ENCODE data around the gene TRPM2.
"Not testable (repeated sequence)": the region's sequence is repeated elsewhere in the genome, so short reads cannot be mapped to it uniquely, and the experiment has no call there.

The TRPM2 gene

GRCh38 chr21:44377201-44377921 lies 23.9 kb downstream of the TRPM2 start:
- no peak for DNase-seq

- no peak for DNase-seq
These were observed 24.7 kb downstream of the TRPM2 start for GRCh38 chr21:44377922-44378645.

DNA sequence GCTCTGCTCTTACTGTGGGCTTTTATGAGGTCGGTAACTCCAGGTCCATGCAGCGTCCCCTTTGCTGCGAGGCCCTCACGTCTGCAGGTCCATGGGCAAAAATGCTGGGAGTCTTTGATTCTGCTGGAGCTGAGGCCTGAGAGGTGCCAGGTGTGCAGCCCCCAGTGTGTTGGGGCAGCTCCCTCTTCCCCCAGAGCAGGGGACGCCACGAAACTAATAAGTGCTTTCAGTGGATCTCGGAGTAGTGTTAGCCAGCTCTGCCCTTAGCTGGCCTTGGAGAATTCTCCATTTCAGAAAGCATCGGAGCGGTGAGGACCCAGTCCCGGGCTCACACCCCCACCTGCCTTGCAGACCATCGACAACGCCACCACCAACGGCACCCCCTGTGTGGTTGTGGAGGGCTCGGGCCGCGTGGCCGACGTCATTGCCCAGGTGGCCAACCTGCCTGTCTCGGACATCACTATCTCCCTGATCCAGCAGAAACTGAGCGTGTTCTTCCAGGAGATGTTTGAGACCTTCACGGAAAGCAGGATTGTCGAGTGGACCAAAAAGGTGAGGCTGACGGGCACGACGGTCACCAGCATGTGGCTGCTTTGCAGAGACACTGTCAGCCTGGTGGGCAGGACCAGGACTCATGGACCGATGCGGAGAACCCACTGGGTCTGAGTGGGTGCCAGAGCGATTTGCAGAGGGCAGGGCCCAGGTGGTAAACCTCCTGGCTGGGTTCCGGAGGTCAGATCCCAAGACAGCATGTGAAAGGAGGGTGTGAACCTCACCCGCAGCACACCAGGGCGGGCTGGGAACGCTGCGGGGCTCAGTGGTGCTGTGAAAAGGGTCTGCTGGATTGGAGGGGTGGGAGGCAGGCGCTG lies 25.5 kb downstream of the TRPM2 start:
- peak; percentile 54 for DNase-seq

GRCh38 chr21:44379515-44379848 lies 26.1 kb downstream of the TRPM2 start:
- DNase-seq = no peak

GRCh38 chr21:44379991-44380865 lies 26.8 kb downstream of the TRPM2 start:
- DNase-seq = no peak

DNA sequence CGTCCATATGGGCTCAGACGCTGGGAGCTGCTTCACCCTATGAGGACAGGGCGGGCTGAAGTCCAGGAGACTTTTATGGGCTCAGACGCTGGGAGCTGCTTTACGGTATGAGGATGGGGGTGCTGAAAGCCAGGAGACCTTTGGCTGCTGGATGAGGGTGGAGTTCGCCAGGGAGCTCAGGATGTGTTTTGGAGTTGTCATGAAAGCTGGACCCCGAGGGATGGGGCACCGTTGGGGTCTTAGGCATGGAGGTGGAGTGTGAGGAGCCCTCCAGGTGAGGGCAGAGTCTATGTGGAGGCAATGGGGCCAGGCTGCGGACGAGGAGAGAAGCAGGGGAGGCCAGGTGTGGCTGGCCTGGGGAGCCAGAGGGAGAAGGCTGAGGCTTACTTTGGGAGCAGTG lies 27.5 kb downstream of the TRPM2 start:
- no peak for DNase-seq

DNA sequence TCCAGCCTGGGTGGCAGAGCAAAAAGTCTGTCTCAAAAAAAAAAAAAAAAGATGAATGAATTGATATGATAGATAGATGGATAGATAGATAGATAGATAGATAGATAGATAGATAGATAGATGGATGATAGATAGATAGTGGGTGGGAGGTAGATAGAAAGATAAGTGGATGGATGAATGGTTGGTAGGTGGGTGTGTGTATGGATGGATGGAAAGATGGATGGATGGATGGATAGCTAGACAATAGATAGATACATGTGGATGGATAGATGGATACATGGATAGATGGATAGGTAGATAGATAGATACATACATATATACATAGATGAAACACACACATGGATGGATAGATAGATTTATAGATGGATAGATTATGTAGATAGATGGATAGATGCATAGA lies 28.5 kb downstream of the TRPM2 start:
- DNase-seq = no peak

- DNase-seq = no peak
These were observed 29.1 kb downstream of the TRPM2 start for GRCh38 chr21:44382536-44382935.

DNA sequence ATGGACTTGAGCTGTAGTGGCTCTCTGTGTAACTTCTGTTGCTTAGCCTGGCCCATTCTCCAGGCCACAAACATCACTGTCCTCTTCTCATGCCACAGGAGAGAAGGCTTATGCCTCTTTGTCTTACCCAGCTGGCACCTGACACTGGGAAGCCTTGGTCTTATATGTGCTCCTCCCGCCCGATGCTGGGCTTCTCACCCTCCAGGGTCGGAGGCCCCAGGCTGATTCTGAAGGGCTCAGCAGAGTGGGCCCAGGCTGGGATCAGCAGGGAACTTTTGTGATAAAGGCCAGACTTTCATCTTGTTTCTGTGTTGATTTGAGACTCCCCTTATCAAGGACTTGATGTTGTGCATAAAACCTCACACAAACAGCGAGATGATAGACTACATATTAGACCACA lies 29.8 kb downstream of the TRPM2 start:
- DNase-seq = no peak

DNA sequence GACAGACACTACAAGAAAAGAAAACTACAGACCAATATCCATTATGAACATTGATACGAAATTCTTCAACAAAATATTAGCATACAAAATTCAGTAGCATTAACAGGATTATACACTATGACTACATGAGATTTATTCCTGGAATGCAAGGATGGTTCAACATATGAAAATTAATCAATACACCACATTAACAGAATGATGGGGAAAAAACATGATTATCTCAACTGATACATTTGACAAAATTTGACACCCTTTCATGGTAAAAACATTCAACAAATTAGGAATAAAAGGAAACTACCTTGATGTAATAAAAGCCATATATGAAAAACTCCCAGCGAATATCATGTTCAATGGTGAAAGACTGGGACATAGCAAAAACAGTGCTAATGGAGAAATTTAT lies 31.5 kb downstream of the TRPM2 start:
- no peak for DNase-seq

GRCh38 chr21:44389335-44389734 lies 35.9 kb downstream of the TRPM2 start:
- no peak for DNase-seq

- no peak for DNase-seq
These were observed 37.5 kb downstream of the TRPM2 start for GRCh38 chr21:44390886-44391285.

DNA sequence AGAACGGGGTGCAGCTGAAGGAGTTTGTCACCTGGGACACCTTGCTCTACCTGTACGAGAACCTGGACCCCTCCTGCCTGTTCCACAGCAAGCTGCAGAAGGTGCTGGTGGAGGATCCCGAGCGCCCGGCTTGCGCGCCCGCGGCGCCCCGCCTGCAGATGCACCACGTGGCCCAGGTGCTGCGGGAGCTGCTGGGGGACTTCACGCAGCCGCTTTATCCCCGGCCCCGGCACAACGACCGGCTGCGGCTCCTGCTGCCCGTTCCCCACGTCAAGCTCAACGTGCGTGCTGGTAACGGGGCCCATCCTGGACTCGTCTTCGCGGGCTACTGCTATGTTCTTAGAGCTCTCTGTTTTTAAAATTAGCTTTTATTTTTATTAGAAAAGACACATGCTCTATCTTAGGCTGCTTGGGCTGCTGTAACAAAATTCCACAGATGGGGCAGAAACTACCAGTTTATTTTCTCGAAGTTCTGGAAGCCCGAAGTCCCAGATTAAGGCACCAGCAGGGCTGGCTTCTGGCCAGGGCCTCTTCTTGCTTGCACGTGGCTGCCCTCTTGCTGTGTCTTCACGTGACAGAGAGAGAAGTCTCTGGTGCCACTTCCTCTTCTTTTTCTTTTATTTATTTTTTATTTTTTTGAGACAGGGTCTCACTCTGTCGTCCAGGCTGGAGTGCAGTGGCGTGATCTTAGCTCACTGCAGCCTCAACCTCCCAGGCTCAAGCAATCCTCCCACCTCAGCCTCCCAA lies 38.1 kb downstream of the TRPM2 start:
- no peak for DNase-seq

GRCh38 chr21:44392185-44392584 lies 38.8 kb downstream of the TRPM2 start:
- DNase-seq = no peak

DNA sequence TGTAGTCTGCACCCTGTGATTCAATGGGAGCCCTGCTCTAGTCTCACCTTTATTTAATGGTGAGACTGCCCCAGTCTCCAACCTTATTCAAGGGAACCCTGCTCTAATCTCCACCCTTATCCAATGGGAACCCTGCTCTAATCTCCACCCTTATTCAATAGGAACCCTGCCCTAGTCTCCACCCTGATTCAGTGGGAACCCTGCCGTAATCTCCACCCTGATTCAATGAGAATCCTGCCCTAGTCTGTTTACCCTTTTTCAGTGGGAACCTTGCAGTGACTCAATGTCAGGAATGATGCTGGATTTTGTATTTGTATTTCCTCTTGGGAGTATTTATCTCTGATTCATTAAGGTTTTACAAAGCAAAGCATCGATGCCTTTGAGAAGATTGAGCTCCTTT lies 39.5 kb downstream of the TRPM2 start:
- no peak for DNase-seq

DNA sequence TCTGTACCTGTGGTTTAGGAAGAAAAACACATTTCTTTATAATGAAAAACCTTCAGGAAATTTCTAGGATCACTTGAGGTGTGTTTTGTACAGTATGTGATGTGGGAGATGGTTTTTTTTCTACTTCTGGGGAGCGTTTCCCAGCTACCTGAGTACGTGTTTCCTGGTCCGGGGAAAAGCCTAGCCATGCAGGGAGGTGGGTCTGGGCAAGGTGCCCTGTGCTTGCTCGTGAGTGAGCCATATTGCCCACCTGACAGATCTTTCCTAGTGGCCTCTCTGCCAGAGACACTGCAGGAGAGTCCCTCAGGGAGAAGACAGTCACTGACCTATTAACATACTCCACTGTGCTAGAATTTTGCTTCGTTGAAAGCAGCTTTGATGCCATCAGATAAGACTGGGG lies 41.3 kb downstream of the TRPM2 start:
- DNase-seq = no peak

DNA sequence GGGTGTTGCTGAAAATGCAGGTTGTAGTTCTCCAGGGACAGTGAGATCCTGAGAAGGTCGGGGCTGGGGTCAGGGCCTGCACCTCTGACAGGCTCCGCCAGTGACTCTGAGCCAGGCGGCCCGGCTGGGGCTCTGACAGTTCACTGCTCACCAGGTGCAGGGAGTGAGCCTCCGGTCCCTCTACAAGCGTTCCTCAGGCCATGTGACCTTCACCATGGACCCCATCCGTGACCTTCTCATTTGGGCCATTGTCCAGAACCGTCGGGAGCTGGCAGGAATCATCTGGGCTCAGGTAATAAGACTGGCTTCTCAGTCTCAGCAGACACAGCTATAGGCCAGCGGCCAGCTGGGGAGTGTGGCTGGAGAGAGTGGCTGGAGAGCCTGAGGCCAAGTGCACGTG lies 41.8 kb downstream of the TRPM2 start:
- DNase-seq = no peak

- DNase-seq = not testable (repeated sequence)
These were observed 43.4 kb downstream of the TRPM2 start for GRCh38 chr21:44396803-44397202.

GRCh38 chr21:44397431-44398031 lies 44.1 kb downstream of the TRPM2 start:
- DNase-seq = no peak

GRCh38 chr21:44398499-44398898 lies 45.1 kb downstream of the TRPM2 start:
- DNase-seq = no peak

- peak; percentile 51 for DNase-seq
These were observed 45.9 kb downstream of the TRPM2 start for GRCh38 chr21:44399151-44399954.

All from activated effector memory CD4-positive, alpha-beta T cell treated with anti-CD3 and anti-CD28 coated beads, Interleukin-2, amount 50 U/mL, for 16 hours (primary cell).